PFSK-1 (cell line): Measurements from ENCODE around the gene TMEM240.

Experiments used
- FOXP2 ChIP-seq: optimal IDR thresholded peaks from 2 replicates; pipeline ENCODE3; 2011; ENCODE audit warnings: borderline replicate concordance, control low read depth, inconsistent platforms; ENCODE audit not compliant: insufficient read depth; ENCODE audit errors: extremely low read length, extremely low read depth
- POLR2AphosphoS5 ChIP-seq: IDR thresholded peaks from 2 replicates; pipeline ENCODE4 v1.6.1; 2012; ENCODE audit warnings: low read depth, mild to moderate bottlenecking, control low read depth, low read length, moderate library complexity
- SIN3A ChIP-seq: IDR thresholded peaks from 2 replicates; pipeline ENCODE4 v1.6.1; 2012; ENCODE audit warnings: mild to moderate bottlenecking, low read length, moderate library complexity, borderline replicate concordance; ENCODE audit not compliant: insufficient read depth
- TAF1 ChIP-seq: IDR thresholded peaks from 2 replicates; pipeline ENCODE4 v1.6.1; 2012; ENCODE audit warnings: low read length, control low read depth, borderline replicate concordance; ENCODE audit not compliant: insufficient read depth
- TF ChIP-seq, protein P1 (sequence below), 2 experiments: IDR thresholded peaks; 2 replicates each; pipeline versions ENCODE4 v1.6.1 to v1.8.0; 2011 to 2012; ENCODE audit warnings: low read depth in 2 of 2, low read length in 2 of 2, control low read depth in 1 of 2, inconsistent platforms in 1 of 2, mild to moderate bottlenecking in 1 of 2, moderate library complexity in 1 of 2; ENCODE audit not compliant: insufficient read depth in 1 of 2

Gene TMEM240

GRCh38 chr1:1543706-1544099 lies 3.3 kb upstream of the TMEM240 start:
- TF ChIP-seq, protein P1, sequence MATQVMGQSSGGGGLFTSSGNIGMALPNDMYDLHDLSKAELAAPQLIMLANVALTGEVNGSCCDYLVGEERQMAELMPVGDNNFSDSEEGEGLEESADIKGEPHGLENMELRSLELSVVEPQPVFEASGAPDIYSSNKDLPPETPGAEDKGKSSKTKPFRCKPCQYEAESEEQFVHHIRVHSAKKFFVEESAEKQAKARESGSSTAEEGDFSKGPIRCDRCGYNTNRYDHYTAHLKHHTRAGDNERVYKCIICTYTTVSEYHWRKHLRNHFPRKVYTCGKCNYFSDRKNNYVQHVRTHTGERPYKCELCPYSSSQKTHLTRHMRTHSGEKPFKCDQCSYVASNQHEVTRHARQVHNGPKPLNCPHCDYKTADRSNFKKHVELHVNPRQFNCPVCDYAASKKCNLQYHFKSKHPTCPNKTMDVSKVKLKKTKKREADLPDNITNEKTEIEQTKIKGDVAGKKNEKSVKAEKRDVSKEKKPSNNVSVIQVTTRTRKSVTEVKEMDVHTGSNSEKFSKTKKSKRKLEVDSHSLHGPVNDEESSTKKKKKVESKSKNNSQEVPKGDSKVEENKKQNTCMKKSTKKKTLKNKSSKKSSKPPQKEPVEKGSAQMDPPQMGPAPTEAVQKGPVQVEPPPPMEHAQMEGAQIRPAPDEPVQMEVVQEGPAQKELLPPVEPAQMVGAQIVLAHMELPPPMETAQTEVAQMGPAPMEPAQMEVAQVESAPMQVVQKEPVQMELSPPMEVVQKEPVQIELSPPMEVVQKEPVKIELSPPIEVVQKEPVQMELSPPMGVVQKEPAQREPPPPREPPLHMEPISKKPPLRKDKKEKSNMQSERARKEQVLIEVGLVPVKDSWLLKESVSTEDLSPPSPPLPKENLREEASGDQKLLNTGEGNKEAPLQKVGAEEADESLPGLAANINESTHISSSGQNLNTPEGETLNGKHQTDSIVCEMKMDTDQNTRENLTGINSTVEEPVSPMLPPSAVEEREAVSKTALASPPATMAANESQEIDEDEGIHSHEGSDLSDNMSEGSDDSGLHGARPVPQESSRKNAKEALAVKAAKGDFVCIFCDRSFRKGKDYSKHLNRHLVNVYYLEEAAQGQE (IDR thresholded peaks at IDR 0.05; ENCODE audit: insufficient read depth in 1 of 2, low read depth in 2 of 2, low read length in 2 of 2), result no peak
- TF ChIP-seq SIN3A, result no peak
- no peak for TF ChIP-seq FOXP2
- TF ChIP-seq POLR2AphosphoS5, result no peak
- no peak for TF ChIP-seq TAF1

DNA sequence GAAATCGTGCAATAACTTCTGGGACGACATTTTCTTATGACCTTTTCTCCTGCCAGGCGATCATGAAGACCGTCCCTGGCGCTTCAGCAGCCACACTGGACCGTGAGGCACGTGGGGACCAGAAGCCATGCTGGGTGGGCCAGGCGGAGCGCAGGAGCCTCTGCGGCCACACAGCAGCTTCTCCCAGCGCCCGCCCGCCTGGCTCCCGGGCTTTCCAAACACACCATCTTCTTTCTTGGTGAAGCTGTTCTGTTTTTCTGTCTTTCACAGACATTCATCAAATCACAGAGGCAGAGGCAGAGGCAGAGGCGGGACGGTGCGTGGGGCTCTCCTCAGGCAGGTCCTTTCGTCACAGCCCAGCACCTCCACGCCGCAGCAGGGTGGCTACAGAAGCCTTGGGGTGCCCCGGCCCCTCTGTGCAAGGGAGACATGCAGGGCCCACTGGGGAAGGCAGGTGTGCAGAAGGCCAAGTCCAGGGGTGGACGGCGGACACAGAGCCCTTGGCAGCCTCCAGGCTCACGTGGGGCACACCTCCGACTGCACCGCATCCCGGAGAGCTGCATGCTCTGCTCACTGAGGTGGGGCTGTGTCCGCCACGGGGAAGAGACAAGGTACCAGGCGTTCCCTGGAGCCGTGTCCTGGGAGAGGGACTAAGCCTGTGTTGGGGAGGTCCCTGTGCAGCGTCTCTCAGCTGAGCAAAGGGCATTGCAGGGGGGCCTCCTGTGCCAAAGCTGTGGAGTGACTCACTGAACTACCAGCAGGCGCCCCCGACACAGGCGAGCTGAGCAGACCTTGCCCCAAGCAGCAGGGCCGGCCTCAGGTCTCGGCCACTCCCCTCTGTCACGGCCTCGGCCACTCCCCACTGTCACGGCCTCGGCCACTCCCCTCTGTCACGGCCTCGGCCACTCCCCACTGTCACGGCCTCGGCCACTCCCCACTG lies 2.6 kb upstream of the TMEM240 start:
- TF ChIP-seq SIN3A (no peak), POLR2AphosphoS5 (no peak), TAF1 (no peak), FOXP2 (no peak)
- TF ChIP-seq, protein P1 (IDR thresholded peaks at IDR 0.05; ENCODE audit: insufficient read depth in 1 of 2, low read depth in 2 of 2, low read length in 2 of 2), result no peak

- TF ChIP-seq, protein P1 (IDR thresholded peaks at IDR 0.05; ENCODE audit: insufficient read depth in 1 of 2, low read depth in 2 of 2, low read length in 2 of 2), result no peak
- no peak for TF ChIP-seq SIN3A
- no peak for TF ChIP-seq POLR2AphosphoS5
- TF ChIP-seq TAF1, result no peak
- no peak for TF ChIP-seq FOXP2
These were observed 1.7 kb upstream of the TMEM240 start for GRCh38 chr1:1541956-1542765.

GRCh38 chr1:1540818-1541628 lies 599 bp upstream of the TMEM240 start:
- TF ChIP-seq, protein P1 (IDR thresholded peaks at IDR 0.05; ENCODE audit: insufficient read depth in 1 of 2, low read depth in 2 of 2, low read length in 2 of 2), result no peak
